Stomach smooth muscle (tissue), 2 donors: Measurements from ENCODE around the gene CNDP1.
"Not testable (repeated sequence)": the region's sequence is repeated elsewhere in the genome, so short reads cannot be mapped to it uniquely, and the experiment has no call there.

Experiments
- H3K27ac ChIP-seq: one replicate; pipeline ENCODE4 v1.7.0; 2013; ENCODE audit warnings: mild to moderate bottlenecking, low read length, inconsistent platforms
- H3K27me3 ChIP-seq, 2 donors: one replicate each; pipeline ENCODE4 v1.7.0; 2013; ENCODE audit warnings: low read length in 2 of 2; ENCODE audit not compliant: insufficient read depth in 2 of 2, control insufficient read depth in 1 of 2
- H3K36me3 ChIP-seq, 2 donors: one replicate each; pipeline ENCODE4 v1.7.0; 2013; ENCODE audit warnings: low read length in 2 of 2; ENCODE audit not compliant: control insufficient read depth in 2 of 2, insufficient read depth in 2 of 2
- H3K4me1 ChIP-seq: one replicate; pipeline ENCODE4 v1.7.0; 2013; ENCODE audit warnings: low read length; ENCODE audit not compliant: control insufficient read depth, insufficient read depth
- H3K4me3 ChIP-seq, 2 donors: one replicate each; pipeline ENCODE4 v1.7.0; 2013; ENCODE audit warnings: low read length in 2 of 2
- H3K9ac ChIP-seq, 2 donors: one replicate each; pipeline ENCODE4 v1.7.0; 2013; ENCODE audit warnings: low read length in 2 of 2, mild to moderate bottlenecking in 1 of 2
- H3K9me3 ChIP-seq, 2 donors: one replicate each; pipeline ENCODE4 v1.7.0; 2013; ENCODE audit warnings: low read length in 2 of 2; ENCODE audit not compliant: control insufficient read depth in 2 of 2
- donor health status: healthy.
- donor health status: Pancreatic carcinoma.

CNDP1 gene

GRCh38 chr18:74549591-74550104 lies 15.3 kb downstream of the CNDP1 start:
- peaks cover 0 to 3% of the 10 kb centered on the region in 2 donors for H3K27me3 ChIP-seq
- H3K9me3 ChIP-seq, result peaks cover 0 to 6% of the 10 kb centered on the region in 2 donors
- H3K27ac ChIP-seq, result no peak overlapping the region
- no peak overlapping the region for H3K4me3 ChIP-seq
- H3K36me3 ChIP-seq, result no peaks in the 10 kb centered on the region
- H3K9ac ChIP-seq, result no peak overlapping the region
- peaks cover 7% of the 10 kb centered on the region for H3K4me1 ChIP-seq

GRCh38 chr18:74550886-74551285 lies 16.6 kb downstream of the CNDP1 start:
- Histone ChIP-seq H3K9ac (no peak overlapping the region), H3K9me3 (peaks cover 0 to 6% of the 10 kb centered on the region in 2 donors), H3K27me3 (peaks cover 0 to 2% of the 10 kb centered on the region in 2 donors), H3K36me3 (no peaks in the 10 kb centered on the region), H3K4me3 (no peak overlapping the region), H3K27ac (no peak overlapping the region), H3K4me1 (peaks cover 7% of the 10 kb centered on the region)

- Histone ChIP-seq H3K4me1 (peaks cover 4% of the 10 kb centered on the region), H3K9ac (no peak overlapping the region), H3K27me3 (peaks cover 0 to 2% of the 10 kb centered on the region in 2 donors), H3K4me3 (no peak overlapping the region), H3K27ac (no peak overlapping the region), H3K9me3 (peaks cover 0 to 6% of the 10 kb centered on the region in 2 donors), H3K36me3 (no peaks in the 10 kb centered on the region)
Measured at GRCh38 chr18:74551452-74551851, 17.2 kb downstream of the CNDP1 start.

DNA sequence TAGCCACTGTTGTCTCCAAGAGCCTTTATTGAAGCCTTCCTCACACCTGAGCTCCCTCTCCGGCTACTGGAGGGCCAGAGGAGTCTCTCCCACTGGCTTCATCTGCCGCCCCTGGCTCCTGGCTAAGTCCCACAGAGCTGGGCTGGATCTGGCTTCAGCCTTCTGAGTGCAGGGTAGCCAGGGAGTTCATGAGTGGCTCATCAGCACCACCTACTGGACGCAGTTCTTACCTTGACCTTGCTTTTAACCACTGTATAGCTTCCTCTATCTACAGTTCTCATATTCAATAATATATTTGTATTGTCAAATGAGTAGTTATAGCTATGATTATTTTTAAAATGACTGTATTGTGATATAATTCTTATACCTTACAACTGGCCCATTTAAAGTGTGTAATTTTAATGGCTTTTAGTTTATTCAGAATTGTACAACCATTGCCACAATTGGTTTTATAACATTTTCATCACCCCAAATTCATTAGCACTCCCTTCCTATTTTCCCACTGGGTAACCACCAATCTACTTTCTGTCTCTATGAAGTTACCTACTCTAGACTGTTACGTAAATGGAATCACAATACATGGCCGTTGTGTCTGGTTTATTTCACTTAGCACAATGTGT lies 17.7 kb downstream of the CNDP1 start:
- H3K9ac ChIP-seq, result no peak overlapping the region
- H3K27ac ChIP-seq, result no peak overlapping the region
- H3K4me1 ChIP-seq, result peaks cover 2% of the 10 kb centered on the region
- H3K4me3 ChIP-seq, result no peak overlapping the region
- H3K36me3 ChIP-seq, result no peaks in the 10 kb centered on the region
- peaks cover 0 to 6% of the 10 kb centered on the region in 2 donors for H3K9me3 ChIP-seq
- H3K27me3 ChIP-seq, result no peaks in the 10 kb centered on the region

GRCh38 chr18:74556126-74556525 lies 21.8 kb downstream of the CNDP1 start:
- H3K27me3 ChIP-seq, result peaks cover 0 to 2% of the 10 kb centered on the region in 2 donors
- no peaks in the 10 kb centered on the region for H3K36me3 ChIP-seq
- no peak overlapping the region for H3K4me3 ChIP-seq
- no peak overlapping the region for H3K9ac ChIP-seq
- H3K4me1 ChIP-seq, result no peaks in the 10 kb centered on the region
- no peaks in the 10 kb centered on the region for H3K9me3 ChIP-seq
- H3K27ac ChIP-seq, result no peak overlapping the region

DNA sequence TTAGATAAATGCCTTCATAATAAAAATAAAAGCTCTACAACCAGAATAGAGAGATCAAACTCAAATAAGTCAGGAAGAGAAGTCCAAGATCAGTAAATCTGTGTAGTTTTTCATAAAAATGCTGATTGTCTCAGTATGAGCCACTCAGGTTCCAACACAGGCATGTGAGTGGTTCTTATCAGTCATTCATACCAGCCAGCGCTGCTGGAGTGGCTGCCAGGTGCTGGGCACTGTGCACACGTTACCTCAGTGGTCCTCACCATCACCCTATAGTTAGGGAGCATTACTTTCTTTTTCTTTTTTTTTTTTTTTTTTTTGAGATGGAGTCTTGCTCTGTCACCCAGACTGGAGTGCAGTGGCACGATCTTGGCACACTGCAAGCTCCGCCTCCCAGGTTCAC lies 23.8 kb downstream of the CNDP1 start:
- H3K9me3 ChIP-seq, result no peaks in the 10 kb centered on the region
- no peak overlapping the region for H3K27ac ChIP-seq
- H3K4me1 ChIP-seq, result no peaks in the 10 kb centered on the region
- no peak overlapping the region for H3K9ac ChIP-seq
- no peaks in the 10 kb centered on the region for H3K36me3 ChIP-seq
- no peak overlapping the region for H3K4me3 ChIP-seq
- peaks cover 0 to 2% of the 10 kb centered on the region in 2 donors for H3K27me3 ChIP-seq

GRCh38 chr18:74562131-74562730 lies 27.9 kb downstream of the CNDP1 start:
- Histone ChIP-seq H3K4me3 (no peak overlapping the region), H3K27me3 (peaks cover 0 to 2% of the 10 kb centered on the region in 2 donors)

GRCh38 chr18:74562775-74563174 lies 28.5 kb downstream of the CNDP1 start:
- Histone ChIP-seq H3K27me3 (peaks cover 0 to 2% of the 10 kb centered on the region in 2 donors), H3K4me3 (no peak overlapping the region), H3K27ac (no peak overlapping the region), H3K9me3 (no peaks in the 10 kb centered on the region), H3K36me3 (no peaks in the 10 kb centered on the region), H3K4me1 (no peaks in the 10 kb centered on the region), H3K9ac (no peak overlapping the region)

More at GRCh38 chr18:74562131-74562730, 27.9 kb downstream of the CNDP1 start:
- Histone ChIP-seq H3K4me1 (no peaks in the 10 kb centered on the region), H3K27ac (no peak overlapping the region), H3K36me3 (no peaks in the 10 kb centered on the region), H3K9me3 (no peaks in the 10 kb centered on the region), H3K9ac (no peak overlapping the region)

- H3K4me3 ChIP-seq, result no peak overlapping the region
Measured at GRCh38 chr18:74563999-74564398, 29.7 kb downstream of the CNDP1 start.

GRCh38 chr18:74565164-74565563 lies 30.9 kb downstream of the CNDP1 start:
- H3K4me3 ChIP-seq, H3K9me3 ChIP-seq, H3K27me3 ChIP-seq, H3K9ac ChIP-seq, H3K36me3 ChIP-seq, H3K4me1 ChIP-seq, H3K27ac ChIP-seq: not testable (repeated sequence)

More at GRCh38 chr18:74563999-74564398, 29.7 kb downstream of the CNDP1 start:
- H3K27ac ChIP-seq, result no peak overlapping the region
- H3K9ac ChIP-seq, result no peak overlapping the region
- H3K27me3 ChIP-seq, result peaks cover 0 to under 1% of the 10 kb centered on the region in 2 donors
- no peaks in the 10 kb centered on the region for H3K36me3 ChIP-seq
- H3K4me1 ChIP-seq, result no peaks in the 10 kb centered on the region
- no peaks in the 10 kb centered on the region for H3K9me3 ChIP-seq

DNA sequence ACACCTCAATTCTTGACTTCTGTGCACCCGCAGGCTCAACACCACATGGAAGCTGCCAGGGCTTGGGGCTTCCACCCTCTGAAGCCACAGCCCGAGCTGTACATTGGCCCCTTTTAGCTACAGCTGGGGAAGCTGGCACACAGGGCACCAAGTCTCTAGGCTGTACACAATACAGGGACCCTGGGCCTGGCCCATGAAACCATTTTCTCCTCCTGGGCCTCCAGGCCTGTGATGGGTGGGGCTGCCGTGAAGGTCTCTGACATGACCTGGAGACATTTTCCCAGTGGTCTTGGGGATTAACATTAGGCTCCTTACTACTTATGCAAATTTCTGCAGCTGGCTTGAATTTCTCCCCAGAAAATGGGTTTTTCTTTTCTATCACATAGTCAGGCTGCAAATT lies 31.7 kb downstream of the CNDP1 start:
- H3K9me3 ChIP-seq, H3K27ac ChIP-seq, H3K4me1 ChIP-seq, H3K9ac ChIP-seq, H3K4me3 ChIP-seq, H3K36me3 ChIP-seq, H3K27me3 ChIP-seq: not testable (repeated sequence)
